ENCODE measurements around the gene RAB3GAP1.

- TF ChIP-seq CTCF (IDR thresholded peaks at IDR 0.05; ENCODE audit: poor library complexity, severe bottlenecking) (no peak), EZH2 (IDR thresholded peaks at IDR 0.05; ENCODE audit: borderline replicate concordance, insufficient read depth, low read length, poor library complexity, severe bottlenecking) (no peak), RAD21 (conservative IDR thresholded peaks at IDR 0.05) (no peak), EP300 (conservative IDR thresholded peaks at IDR 0.05; ENCODE audit: poor library complexity, severe bottlenecking) (no peak)
Observed at GRCh38 chr2:135005753-135006152, 46.3 kb upstream of the RAB3GAP1 start.

All from neural cell (in vitro differentiated cells).